ENCODE results near the gene KRT23. TPM values are rescaled to one million over a fixed set of nuclear protein-coding genes. Genes with fewer than 3 reads are reported as not detected.
A peak's percentile ranks its signal among the peaks of the same experiment; 100 is the strongest.

The KRT23 gene
- total RNA-seq, 1 experiment from 2014 or later: not detected

DNA sequence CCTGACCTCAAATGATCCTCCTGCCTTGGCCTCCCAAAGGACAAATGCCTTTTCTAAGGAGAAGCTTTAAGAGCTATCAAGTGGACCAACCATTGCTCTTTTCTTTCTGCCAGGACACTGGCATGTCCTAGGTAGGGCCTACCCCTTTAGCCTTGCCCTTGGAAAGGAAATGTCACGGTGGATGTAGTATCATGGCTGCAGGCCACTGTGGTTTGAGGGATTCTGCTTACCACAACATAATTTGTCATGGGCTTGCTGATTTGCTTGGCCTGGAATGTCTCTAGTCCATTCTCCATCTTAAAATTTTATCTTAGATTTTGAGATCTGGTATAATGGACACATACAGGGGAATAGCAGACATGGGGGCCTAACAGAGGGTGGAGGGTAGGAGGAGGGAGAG is 58.4 kb downstream of the KRT23 start:
- Mint-ChIP-seq H3K4me3 (ENCODE audit: unreplicated experiment) (no peak overlapping the region), H3K36me3 (ENCODE audit: insufficient read depth, unreplicated experiment) (no peaks in the 10 kb centered on the region), H3K27me3 (ENCODE audit: insufficient read depth, unreplicated experiment) (no peaks in the 10 kb centered on the region), H3K27ac (ENCODE audit: low read depth, unreplicated experiment) (no peak overlapping the region), H3K9me3 (ENCODE audit: unreplicated experiment) (no peaks in the 10 kb centered on the region), H3K4me1 (ENCODE audit: insufficient read depth, unreplicated experiment) (no peaks in the 10 kb centered on the region)
- CTCF ChIA-PET: interaction anchor here (1.0 kb wide), 1 partner anchor 670 kb away, joined by 3 read pairs; no protein-coding TSS in a partner anchor
- BruUV-seq (replicated peaks): no TSS peak
- TF ChIP-seq, protein P1, sequence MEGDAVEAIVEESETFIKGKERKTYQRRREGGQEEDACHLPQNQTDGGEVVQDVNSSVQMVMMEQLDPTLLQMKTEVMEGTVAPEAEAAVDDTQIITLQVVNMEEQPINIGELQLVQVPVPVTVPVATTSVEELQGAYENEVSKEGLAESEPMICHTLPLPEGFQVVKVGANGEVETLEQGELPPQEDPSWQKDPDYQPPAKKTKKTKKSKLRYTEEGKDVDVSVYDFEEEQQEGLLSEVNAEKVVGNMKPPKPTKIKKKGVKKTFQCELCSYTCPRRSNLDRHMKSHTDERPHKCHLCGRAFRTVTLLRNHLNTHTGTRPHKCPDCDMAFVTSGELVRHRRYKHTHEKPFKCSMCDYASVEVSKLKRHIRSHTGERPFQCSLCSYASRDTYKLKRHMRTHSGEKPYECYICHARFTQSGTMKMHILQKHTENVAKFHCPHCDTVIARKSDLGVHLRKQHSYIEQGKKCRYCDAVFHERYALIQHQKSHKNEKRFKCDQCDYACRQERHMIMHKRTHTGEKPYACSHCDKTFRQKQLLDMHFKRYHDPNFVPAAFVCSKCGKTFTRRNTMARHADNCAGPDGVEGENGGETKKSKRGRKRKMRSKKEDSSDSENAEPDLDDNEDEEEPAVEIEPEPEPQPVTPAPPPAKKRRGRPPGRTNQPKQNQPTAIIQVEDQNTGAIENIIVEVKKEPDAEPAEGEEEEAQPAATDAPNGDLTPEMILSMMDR (IDR thresholded peaks at IDR 0.05; ENCODE audit: unreplicated experiment): no peak
- POLR2A ChIA-PET: no interaction called here
- no peak for DNase-seq (ENCODE audit: unreplicated experiment)
- intact Hi-C loops (cut with micrococcal nuclease): no loop called here

DNA sequence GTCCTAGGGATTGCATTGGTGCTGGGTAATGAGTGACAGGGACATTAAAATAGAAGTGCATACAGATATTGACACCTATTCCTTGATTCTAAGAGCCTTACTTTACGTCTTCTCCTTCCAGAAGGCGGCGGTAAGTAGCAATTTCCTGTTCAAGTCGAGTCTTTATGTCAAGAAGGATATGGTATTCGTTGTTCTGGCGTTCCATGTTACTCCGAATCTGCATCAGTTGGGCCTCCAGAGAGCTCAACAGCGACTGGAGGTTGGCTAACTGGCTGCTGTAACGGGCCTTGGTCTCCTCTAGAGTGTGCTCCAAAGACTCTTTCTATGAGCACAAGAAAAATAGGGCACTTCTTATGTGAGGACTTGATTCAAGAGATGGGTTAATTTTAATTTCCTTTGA is 59.4 kb downstream of the KRT23 start:
- Mint-ChIP-seq H3K36me3 (ENCODE audit: insufficient read depth, unreplicated experiment) (no peaks in the 10 kb centered on the region), H3K4me3 (ENCODE audit: unreplicated experiment) (no peak overlapping the region), H3K27me3 (ENCODE audit: insufficient read depth, unreplicated experiment) (no peaks in the 10 kb centered on the region), H3K9me3 (ENCODE audit: unreplicated experiment) (no peaks in the 10 kb centered on the region), H3K4me1 (ENCODE audit: insufficient read depth, unreplicated experiment) (no peaks in the 10 kb centered on the region), H3K27ac (ENCODE audit: low read depth, unreplicated experiment) (no peak overlapping the region)
- TF ChIP-seq, protein P1 (IDR thresholded peaks at IDR 0.05; ENCODE audit: unreplicated experiment): no peak
- intact Hi-C loops (cut with micrococcal nuclease): no loop called here
- ChIA-PET CTCF (interaction anchor here (1.0 kb wide), 1 partner anchor 671 kb away, joined by 3 read pairs; no protein-coding TSS in a partner anchor), POLR2A (interaction anchor here (1.7 kb wide), 1 partner anchor 11 kb away, joined by 4 read pairs; no protein-coding TSS in a partner anchor)
- no TSS peak for BruUV-seq (replicated peaks)
- DNase-seq (ENCODE audit: unreplicated experiment): no peak

DNA sequence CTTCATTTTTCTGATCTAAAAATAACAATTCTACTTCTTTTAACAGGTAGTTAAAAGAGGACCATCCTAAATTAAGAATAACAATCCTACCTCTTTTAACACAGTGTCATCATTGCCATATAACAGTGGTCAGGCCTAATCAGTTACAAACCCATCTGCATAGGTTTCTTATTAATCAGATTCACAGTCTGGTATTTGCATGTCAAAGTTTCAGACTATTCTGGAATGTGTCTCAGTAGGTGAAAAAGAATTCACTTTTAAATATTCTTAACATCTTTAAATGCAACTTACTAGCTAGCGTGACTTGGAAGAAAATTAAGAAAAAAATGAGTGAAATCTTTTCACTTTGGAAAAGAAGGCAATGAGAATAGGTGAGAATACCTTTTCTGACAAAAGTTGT is 63.6 kb downstream of the KRT23 start:
- no peak for DNase-seq (ENCODE audit: unreplicated experiment)
- Mint-ChIP-seq H3K36me3 (ENCODE audit: insufficient read depth, unreplicated experiment) (no peaks in the 10 kb centered on the region), H3K27me3 (ENCODE audit: insufficient read depth, unreplicated experiment) (no peaks in the 10 kb centered on the region), H3K9me3 (ENCODE audit: unreplicated experiment) (no peaks in the 10 kb centered on the region), H3K27ac (ENCODE audit: low read depth, unreplicated experiment) (no peak overlapping the region), H3K4me1 (ENCODE audit: insufficient read depth, unreplicated experiment) (no peaks in the 10 kb centered on the region), H3K4me3 (ENCODE audit: unreplicated experiment) (no peak overlapping the region)
- no TSS peak for BruUV-seq (replicated peaks)
- ChIA-PET POLR2A (interaction anchor here (0.6 kb wide), 2 partner anchors 13 to 674 kb away, joined by 3 read pairs; no protein-coding TSS in a partner anchor), CTCF (interaction anchor here (0.6 to 1.5 kb wide), 4 partner anchors 37 to 789 kb away, joined by 3 to 6 read pairs (median 4); no protein-coding TSS in a partner anchor)
- TF ChIP-seq, protein P1 (IDR thresholded peaks at IDR 0.05; ENCODE audit: unreplicated experiment): no peak
- intact Hi-C loops (cut with micrococcal nuclease): no loop called here

DNA sequence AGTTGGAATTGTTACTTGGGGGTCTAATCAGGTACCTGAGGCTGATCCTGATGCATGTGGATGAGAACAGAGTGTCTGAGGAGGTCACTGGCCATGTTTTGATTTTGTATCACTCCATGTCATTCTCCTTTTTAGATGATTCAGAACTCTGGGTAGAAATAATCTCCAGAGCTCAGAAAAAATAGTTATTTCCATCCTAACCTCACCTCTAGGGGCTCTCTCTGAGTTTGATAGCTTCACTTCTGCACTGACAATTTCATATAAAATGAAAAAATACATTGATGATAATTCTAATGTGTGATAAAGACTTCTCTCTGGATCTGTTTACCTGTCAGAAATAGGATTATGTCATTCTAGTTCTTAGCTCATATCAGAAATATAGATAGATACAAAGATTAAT is 64.2 kb downstream of the KRT23 start:
- intact Hi-C loops (cut with micrococcal nuclease): no loop called here
- Mint-ChIP-seq H3K9me3 (ENCODE audit: unreplicated experiment) (no peaks in the 10 kb centered on the region), H3K4me1 (ENCODE audit: insufficient read depth, unreplicated experiment) (no peaks in the 10 kb centered on the region), H3K36me3 (ENCODE audit: insufficient read depth, unreplicated experiment) (no peaks in the 10 kb centered on the region), H3K4me3 (ENCODE audit: unreplicated experiment) (no peak overlapping the region), H3K27ac (ENCODE audit: low read depth, unreplicated experiment) (no peak overlapping the region), H3K27me3 (ENCODE audit: insufficient read depth, unreplicated experiment) (no peaks in the 10 kb centered on the region)
- DNase-seq (ENCODE audit: unreplicated experiment): no peak
- ChIA-PET CTCF (interaction anchor here (0.7 to 1.5 kb wide), 3 partner anchors 270 to 790 kb away, joined by 3 to 6 read pairs (median 4); no protein-coding TSS in a partner anchor), POLR2A (interaction anchor here (0.6 kb wide), 2 partner anchors 12 to 675 kb away, joined by 3 read pairs; no protein-coding TSS in a partner anchor)
- BruUV-seq (replicated peaks): no TSS peak
- TF ChIP-seq, protein P1 (IDR thresholded peaks at IDR 0.05; ENCODE audit: unreplicated experiment): peak; percentile 6

Other genes with a start within 250 kb of the KRT23 start
- gene KRT24, start 233.9 kb downstream of the KRT23 start, total RNA-seq (2022): not detected in 2 replicates
- gene KRT25, start 182.3 kb downstream of the KRT23 start, total RNA-seq (2022): not detected in 2 replicates
- not detected in 2 replicates for gene KRT26, start 165.4 kb downstream of the KRT23 start, total RNA-seq (2022)
- not detected in 2 replicates for gene KRT27, start 155.1 kb downstream of the KRT23 start, total RNA-seq (2022)
- gene KRT28, start 137.7 kb downstream of the KRT23 start, total RNA-seq (2022): not detected in 2 replicates
- 95.5 and 116 TPM in 2 replicates for gene KRT10, start 115.0 kb downstream of the KRT23 start, total RNA-seq (2022)
- not detected in 2 replicates for gene KRT12, start 70.4 kb downstream of the KRT23 start, total RNA-seq (2022)
- gene KRT20, start 52.4 kb downstream of the KRT23 start, total RNA-seq (2022): not detected in 2 replicates
- not detected in 2 replicates for gene KRT39, start 29.3 kb upstream of the KRT23 start, total RNA-seq (2022)
- gene KRT40, start 46.7 kb upstream of the KRT23 start, total RNA-seq (2022): not detected in 2 replicates
- not detected in 2 replicates for gene KRTAP3-3, start 56.5 kb upstream of the KRT23 start, total RNA-seq (2022)
- not detected in 2 replicates for gene KRTAP3-2, start 62.3 kb upstream of the KRT23 start, total RNA-seq (2022)
- not detected in 2 replicates for gene KRTAP3-1, start 71.5 kb upstream of the KRT23 start, total RNA-seq (2022)
- gene KRTAP1-5, start 89.6 kb upstream of the KRT23 start, total RNA-seq (2022): not detected in 2 replicates
- not detected in 2 replicates for gene KRTAP1-4, start 92.5 kb upstream of the KRT23 start, total RNA-seq (2022)
- not detected in 2 replicates for gene KRTAP1-3, start 97.2 kb upstream of the KRT23 start, total RNA-seq (2022)
- gene KRTAP1-1, start 103.8 kb upstream of the KRT23 start, total RNA-seq (2022): not detected in 2 replicates
- gene KRTAP2-1, start 109.7 kb upstream of the KRT23 start, total RNA-seq (2022): not detected in 2 replicates
- gene KRTAP2-2, start 117.6 kb upstream of the KRT23 start, total RNA-seq (2022): not detected in 2 replicates
- gene KRTAP2-3, start 122.5 kb upstream of the KRT23 start, total RNA-seq (2022): not detected in 2 replicates
- gene KRTAP2-4, start 128.2 kb upstream of the KRT23 start, total RNA-seq (2022): not detected in 2 replicates
- gene KRTAP4-7, start 146.5 kb upstream of the KRT23 start, total RNA-seq (2022): not detected in 2 replicates
- gene KRTAP4-8, start 160.5 kb upstream of the KRT23 start, total RNA-seq (2022): not detected in 2 replicates
- gene KRTAP4-16, start 164.6 kb upstream of the KRT23 start, total RNA-seq (2022): not detected in 2 replicates
- gene KRTAP4-9, start 167.7 kb upstream of the KRT23 start, total RNA-seq (2022): not detected in 2 replicates
- not detected in 2 replicates for gene KRTAP4-11, start 180.7 kb upstream of the KRT23 start, total RNA-seq (2022)
- gene KRTAP4-12, start 186.5 kb upstream of the KRT23 start, total RNA-seq (2022): not detected in 2 replicates
- gene KRTAP4-6, start 202.9 kb upstream of the KRT23 start, total RNA-seq (2022): not detected in 2 replicates
- not detected in 2 replicates for gene KRTAP4-5, start 212.2 kb upstream of the KRT23 start, total RNA-seq (2022)
- gene KRTAP4-4, start 223.1 kb upstream of the KRT23 start, total RNA-seq (2022): not detected in 2 replicates
- gene KRTAP4-3, start 230.6 kb upstream of the KRT23 start, total RNA-seq (2022): not detected in 2 replicates
- gene KRTAP4-2, start 240.6 kb upstream of the KRT23 start, total RNA-seq (2022): not detected in 2 replicates
- gene KRTAP4-1, start 247.3 kb upstream of the KRT23 start, total RNA-seq (2022): not detected in 2 replicates

Measured in MCF 10A (cell line).